Natural killer cell (primary cell): ENCODE measurements around the gene EMP2. TPM values are rescaled to one million over a fixed set of nuclear protein-coding genes. Genes with fewer than 3 reads are reported as not detected.
A peak's percentile ranks its signal among the peaks of the same experiment; 100 is the strongest.

ENCODE experiments used
- ATAC-seq, 3 donors: fragments of 150-1000 bp in 2 of 3; fragments of 200-7000 bp in 1 of 3; cut with Tn5 transposase; 1 replicate in 1 of 3; 2 replicates in 2 of 3; pipeline ENCODE4 v1.10.0; 2021; ENCODE audit warnings: mild to moderate bottlenecking in 2 of 3, moderate library complexity in 2 of 3
- DNase-seq, 2 donors: peaks; one replicate each; pipeline versions ENCODE4 v3.0.0 to v3.0.0-alpha.2; 2013 to 2021; ENCODE audit warnings: mixed read lengths in 1 of 2
- H3K27ac ChIP-seq: one replicate; pipeline ENCODE4 v1.5.1; 2013; ENCODE audit warnings: mild to moderate bottlenecking, low read length
- H3K27me3 ChIP-seq: one replicate; pipeline ENCODE4 v1.6.1; 2013; ENCODE audit warnings: low read length; ENCODE audit not compliant: control insufficient read depth, insufficient read depth
- H3K36me3 ChIP-seq: one replicate; pipeline ENCODE4 v1.6.1; 2013; ENCODE audit warnings: low read length; ENCODE audit not compliant: control insufficient read depth, insufficient read depth
- H3K4me1 ChIP-seq: one replicate; pipeline ENCODE4 v1.6.1; 2013; ENCODE audit warnings: low read length; ENCODE audit not compliant: control insufficient read depth, insufficient read depth
- H3K4me3 ChIP-seq: one replicate; pipeline ENCODE4 v1.5.1; 2013; ENCODE audit warnings: low read length
- H3K9me3 ChIP-seq: one replicate; pipeline ENCODE4 v1.6.1; 2013; ENCODE audit warnings: low read length; ENCODE audit not compliant: control insufficient read depth, insufficient read depth
- H3K27ac Mint-ChIP-seq, 2 donors: one replicate each; pipeline ENCODE4 v1.8.0; 2022; ENCODE audit warnings: mild to moderate bottlenecking in 2 of 2, mixed read lengths in 2 of 2, moderate library complexity in 1 of 2
- H3K27me3 Mint-ChIP-seq, 2 donors: one replicate each; pipeline ENCODE4 v1.8.0; 2022; ENCODE audit warnings: low read depth in 2 of 2, mixed read lengths in 2 of 2
- H3K36me3 Mint-ChIP-seq: one replicate; pipeline ENCODE4 v1.8.0; 2022; ENCODE audit warnings: mixed read lengths
- H3K4me1 Mint-ChIP-seq, 2 donors: one replicate each; pipeline ENCODE4 v1.8.0; 2022; ENCODE audit warnings: mixed read lengths in 2 of 2
- H3K4me3 Mint-ChIP-seq: one replicate; pipeline ENCODE4 v1.8.0; 2022; ENCODE audit warnings: mild to moderate bottlenecking, moderate library complexity, mixed read lengths
- H3K9me3 Mint-ChIP-seq, 2 donors: one replicate each; pipeline ENCODE4 v1.8.0; 2022; ENCODE audit warnings: mixed read lengths in 2 of 2
- CTCF ChIP-seq: fragments of 200-600 bp; IDR thresholded peaks from one replicate; pipeline ENCODE4 v1.8.0; 2022; ENCODE audit warnings: antibody characterized with exemption
- WGBS: methylation state at CpG from one replicate; pipeline ENCODE4 v1.1.7; 2013; ENCODE audit warnings: missing lambda C conversion rate; ENCODE audit not compliant: insufficient coverage; 5-methylcytosine and 5-hydroxymethylcytosine counted together
- intact Hi-C: fragments of 100-400 bp; cut with micrococcal nuclease; formaldehyde crosslinking; loops from one replicate; pipeline ENCODE4 v1.14.2; 2022
- total RNA-seq, 4 donors: library from RNA; stranded (reverse); fragments of 120-200 nt in 1 of 4; gene quantifications; one replicate each; pipeline versions ENCODE4 v1.2.3 to v1.2.4, GENCODE V29; 2013 to 2022

Gene EMP2
- total RNA-seq, 3 donors from 2014 or later (not counting 1 experiment from before 2014, with no cell fraction given), result not detected

- Histone ChIP-seq H3K36me3 (no peaks in the 10 kb centered on the region), H3K27me3 (no peaks in the 10 kb centered on the region), H3K4me3 (no peak overlapping the region), H3K9me3 (peaks cover 6% of the 10 kb centered on the region), H3K27ac (no peak overlapping the region), H3K4me1 (no peaks in the 10 kb centered on the region)
- Mint-ChIP-seq H3K36me3 (no peaks in the 10 kb centered on the region), H3K4me1 (peaks cover 0 to 7% of the 10 kb centered on the region in 2 donors), H3K27ac (no peak overlapping the region), H3K9me3 (peaks cover 0 to 3% of the 10 kb centered on the region in 2 donors), H3K27me3 (no peaks in the 10 kb centered on the region), H3K4me3 (no peak overlapping the region)
- WGBS, result 80% methylated on average over 13 of the region's 13 CpGs
- intact Hi-C loops, result no loop called here
- ATAC-seq, result peak in 2 of 3 donors; percentile 46 to 61
- TF ChIP-seq CTCF, result no peak
- no peak for DNase-seq
Observed at GRCh38 chr16:10497132-10498101, 83.0 kb downstream of the EMP2 start.

GRCh38 chr16:10495031-10495345 lies 85.4 kb downstream of the EMP2 start:
- Mint-ChIP-seq H3K4me3 (no peak overlapping the region), H3K4me1 (no peaks in the 10 kb centered on the region), H3K27me3 (no peaks in the 10 kb centered on the region), H3K36me3 (no peaks in the 10 kb centered on the region), H3K9me3 (peaks cover 0 to 3% of the 10 kb centered on the region in 2 donors), H3K27ac (no peak overlapping the region)
- peaks cover 6% of the 10 kb centered on the region for H3K9me3 ChIP-seq
- TF ChIP-seq CTCF, result no peak
- no peaks in the 10 kb centered on the region for H3K27me3 ChIP-seq
- WGBS, result 66% methylated on average over 3 of the region's 6 CpGs
- ATAC-seq, result no peak
- H3K4me3 ChIP-seq, result no peak overlapping the region
- H3K27ac ChIP-seq, result no peak overlapping the region
- no peak for DNase-seq
- H3K36me3 ChIP-seq, result no peaks in the 10 kb centered on the region
- intact Hi-C loops, result no loop called here
- no peaks in the 10 kb centered on the region for H3K4me1 ChIP-seq

- TF ChIP-seq CTCF, result no peak
- Mint-ChIP-seq H3K27ac (no peak overlapping the region), H3K36me3 (no peaks in the 10 kb centered on the region), H3K4me3 (no peak overlapping the region), H3K27me3 (no peaks in the 10 kb centered on the region), H3K9me3 (peaks cover 0 to 3% of the 10 kb centered on the region in 2 donors), H3K4me1 (no peaks in the 10 kb centered on the region)
- WGBS, result 54% methylated on average over 2 of the region's 5 CpGs
- ATAC-seq (no peak), DNase-seq (no peak)
- Histone ChIP-seq H3K27me3 (no peaks in the 10 kb centered on the region), H3K9me3 (peaks cover 6% of the 10 kb centered on the region), H3K4me3 (no peak overlapping the region), H3K36me3 (no peaks in the 10 kb centered on the region), H3K27ac (no peak overlapping the region), H3K4me1 (no peaks in the 10 kb centered on the region)
- intact Hi-C loops, result no loop called here
Observed at GRCh38 chr16:10494343-10495030, 85.9 kb downstream of the EMP2 start.
